Measurements from ENCODE around the gene GFPT2.

GFPT2 gene

GRCh38 chr5:180399401-180400215 is 46.5 kb upstream of the GFPT2 start:
- Histone ChIP-seq H3K4me3 (IDR thresholded peaks at IDR 0.05; ENCODE audit: insufficient read depth, low read depth, low read length) (no peak overlapping the region), H3K36me3 (ENCODE audit: insufficient read depth) (no peaks in the 10 kb centered on the region), H4K20me1 (ENCODE audit: insufficient read depth) (no peaks in the 10 kb centered on the region), H3K79me2 (ENCODE audit: insufficient read depth, low read depth) (no peaks in the 10 kb centered on the region), H3K9ac (no peak overlapping the region), H3K27me3 (ENCODE audit: insufficient read depth, low read depth) (no peaks in the 10 kb centered on the region; the same call in 1 of the 2 replicates), H3K27ac (no peak overlapping the region), H3K4me2 (no peak overlapping the region), H3K4me1 (ENCODE audit: low read depth, poor library complexity, severe bottlenecking) (no peaks in the 10 kb centered on the region), H2AFZ (ENCODE audit: low read depth) (no peak overlapping the region)
- TF ChIP-seq CTCF (conservative IDR thresholded peaks at IDR 0.05; ENCODE audit: low read depth, low read length): no peak

GRCh38 chr5:180396926-180397325 is 43.8 kb upstream of the GFPT2 start:
- Histone ChIP-seq H3K9ac (no peak overlapping the region), H3K79me2 (ENCODE audit: insufficient read depth, low read depth) (no peaks in the 10 kb centered on the region), H3K27ac (no peak overlapping the region), H2AFZ (ENCODE audit: low read depth) (no peak overlapping the region), H4K20me1 (ENCODE audit: insufficient read depth) (no peaks in the 10 kb centered on the region), H3K4me3 (IDR thresholded peaks at IDR 0.05; ENCODE audit: insufficient read depth, low read depth, low read length) (no peak overlapping the region), H3K36me3 (ENCODE audit: insufficient read depth) (no peaks in the 10 kb centered on the region), H3K4me2 (no peak overlapping the region), H3K27me3 (ENCODE audit: insufficient read depth, low read depth) (no peaks in the 10 kb centered on the region; the same call in 1 of the 2 replicates), H3K4me1 (ENCODE audit: low read depth, poor library complexity, severe bottlenecking) (no peaks in the 10 kb centered on the region)
- TF ChIP-seq CTCF (conservative IDR thresholded peaks at IDR 0.05; ENCODE audit: low read depth, low read length): no peak

- Histone ChIP-seq H3K9ac (no peak overlapping the region), H3K4me3 (IDR thresholded peaks at IDR 0.05; ENCODE audit: insufficient read depth, low read depth, low read length) (no peak overlapping the region), H4K20me1 (ENCODE audit: insufficient read depth) (no peaks in the 10 kb centered on the region), H3K4me1 (ENCODE audit: low read depth, poor library complexity, severe bottlenecking) (no peaks in the 10 kb centered on the region), H3K27me3 (ENCODE audit: insufficient read depth, low read depth) (no peaks in the 10 kb centered on the region; the same call in 1 of the 2 replicates), H3K27ac (no peak overlapping the region), H3K36me3 (ENCODE audit: insufficient read depth) (no peaks in the 10 kb centered on the region), H3K79me2 (ENCODE audit: insufficient read depth, low read depth) (no peaks in the 10 kb centered on the region), H3K4me2 (no peak overlapping the region), H2AFZ (ENCODE audit: low read depth) (no peak overlapping the region)
- TF ChIP-seq CTCF (conservative IDR thresholded peaks at IDR 0.05; ENCODE audit: low read depth, low read length): no peak
Measured at GRCh38 chr5:180395540-180396274, 42.6 kb upstream of the GFPT2 start.

GRCh38 chr5:180394031-180394636 is 41.0 kb upstream of the GFPT2 start:
- Histone ChIP-seq H3K9ac (no peak overlapping the region), H3K4me1 (ENCODE audit: low read depth, poor library complexity, severe bottlenecking) (no peaks in the 10 kb centered on the region), H2AFZ (ENCODE audit: low read depth) (no peak overlapping the region), H3K36me3 (ENCODE audit: insufficient read depth) (no peaks in the 10 kb centered on the region), H3K4me3 (IDR thresholded peaks at IDR 0.05; ENCODE audit: insufficient read depth, low read depth, low read length) (no peak overlapping the region), H3K4me2 (no peak overlapping the region), H3K27me3 (ENCODE audit: insufficient read depth, low read depth) (no peaks in the 10 kb centered on the region; the same call in 1 of the 2 replicates), H3K79me2 (ENCODE audit: insufficient read depth, low read depth) (no peaks in the 10 kb centered on the region), H3K27ac (no peak overlapping the region), H4K20me1 (ENCODE audit: insufficient read depth) (no peaks in the 10 kb centered on the region)
- no peak for TF ChIP-seq CTCF (conservative IDR thresholded peaks at IDR 0.05; ENCODE audit: low read depth, low read length)

Measured in KMS-11 (cell line).